OCI-LY3 (cell line): ENCODE data around the gene HECTD1.
"Not testable (repeated sequence)": the region's sequence is repeated elsewhere in the genome, so short reads cannot be mapped to it uniquely, and the experiment has no call there.

Source experiments
- H2AFZ ChIP-seq: fragments of 200-600, 300-600 bp; shearing (Covaris generic); 2 replicates; pipeline ENCODE4 v1.6.0; 2014; ENCODE audit warnings: antibody characterized with exemption, low read depth, low read length
- H3K27ac ChIP-seq: fragments of 200-600, 300-600 bp; sonication (generic); 2 replicates; pipeline ENCODE4 v1.5.1; 2014; ENCODE audit warnings: mild to moderate bottlenecking, low read length, moderate library complexity, mixed read lengths
- H3K27me3 ChIP-seq: fragments of 200-600, 300-600 bp; sonication (generic); 2 replicates; pipeline ENCODE4 v1.6.1; 2014; ENCODE audit warnings: low read depth, low read length, mixed read lengths
- H3K36me3 ChIP-seq: fragments of 200-600, 300-600 bp; sonication (generic); replicated peaks from 2 replicates; pipeline ENCODE3; 2014; ENCODE audit warnings: low read depth, low read length, mixed read lengths
- H3K4me1 ChIP-seq: fragments of 300-600, 200-600 bp; sonication (generic); 2 replicates; pipeline ENCODE4 v1.6.1; 2014; ENCODE audit warnings: low read length, mixed read lengths
- H3K4me2 ChIP-seq: fragments of 200-600, 300-600 bp; sonication (generic); 2 replicates; pipeline ENCODE4 v1.6.1; 2014; ENCODE audit warnings: low read length, mixed read lengths
- H3K4me3 ChIP-seq: fragments of 300-600, 200-600 bp; sonication (generic); 2 replicates; pipeline ENCODE4 v1.5.1; 2014; ENCODE audit warnings: antibody characterized with exemption, mild to moderate bottlenecking, low read length, moderate library complexity
- H3K79me2 ChIP-seq: fragments of 300-600, 200-600 bp; shearing (Covaris generic); 2 replicates; pipeline ENCODE4 v1.6.1; 2014; ENCODE audit warnings: mild to moderate bottlenecking, low read length, mixed read lengths
- H3K9ac ChIP-seq: fragments of 300-600, 200-600 bp; shearing (Covaris generic); 2 replicates; pipeline ENCODE4 v1.6.0; 2014; ENCODE audit warnings: mild to moderate bottlenecking, low read length, moderate library complexity
- H3K9me3 ChIP-seq: fragments of 200-600, 300-600 bp; shearing (Covaris generic); 2 replicates; pipeline ENCODE4 v1.6.1; 2014; ENCODE audit warnings: low read length, mixed read lengths; ENCODE audit not compliant: insufficient read depth
- H4K20me1 ChIP-seq: fragments of 200-600, 300-600 bp; sonication (generic); 2 replicates; pipeline ENCODE4 v1.6.1; 2016; ENCODE audit warnings: low read length, mixed read lengths; ENCODE audit not compliant: insufficient read depth
- EZH2phosphoT487 ChIP-seq: fragments of 200-600 bp; shearing (Covaris generic); IDR thresholded peaks from 2 replicates; pipeline ENCODE4 v1.6.1; 2018; ENCODE audit warnings: antibody characterized with exemption, mixed run types, low read depth
- TF ChIP-seq, protein P1 (sequence below): fragments of 200-600, 300-600 bp; sonication (generic); IDR thresholded peaks from 2 replicates; pipeline ENCODE4 v1.5.1; 2014; ENCODE audit warnings: antibody characterized with exemption, low read length, low read depth

HECTD1 gene

DNA sequence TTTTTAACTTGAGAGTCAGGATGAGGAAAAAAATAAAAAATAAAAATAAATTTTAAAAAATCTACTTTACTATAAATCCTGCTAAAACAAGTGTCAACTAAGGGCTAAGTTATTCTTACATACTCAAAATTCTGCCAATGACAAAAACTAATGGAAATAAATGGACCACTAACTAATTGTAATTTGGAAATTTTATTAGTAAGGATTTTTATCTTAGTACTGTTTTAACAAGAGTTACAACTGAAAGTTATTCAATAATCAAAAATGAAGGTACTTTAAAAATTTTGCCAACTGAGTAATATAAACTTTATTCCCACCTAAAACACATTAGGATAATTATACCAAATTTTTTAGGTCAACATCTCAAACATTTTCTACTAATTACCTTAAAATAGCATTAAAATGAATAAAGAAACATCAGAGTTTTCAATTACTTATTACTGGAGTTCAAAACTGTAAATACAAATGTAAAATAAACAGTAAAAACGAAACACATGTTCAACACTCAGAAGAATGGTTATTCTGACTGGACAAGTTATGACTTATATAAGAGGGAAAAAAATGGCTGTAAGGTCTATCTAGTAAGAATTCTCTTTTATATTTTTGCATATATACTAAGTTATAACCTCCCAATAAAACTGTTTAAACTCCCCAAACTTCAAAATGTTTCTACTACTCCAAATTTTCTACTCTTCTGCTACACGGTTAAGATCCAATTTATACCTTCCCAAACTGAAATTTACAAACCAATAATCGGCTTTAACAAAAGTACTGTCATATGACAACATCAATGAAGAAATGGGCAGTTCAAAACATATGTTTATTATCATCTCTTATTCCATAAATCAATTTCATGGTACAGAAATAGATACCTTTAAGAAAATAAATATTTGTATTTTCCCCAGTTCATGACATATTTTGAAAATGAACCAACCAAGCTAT, 2.7 kb downstream of the HECTD1 start:
- Histone ChIP-seq H3K27ac (no peak overlapping the region), H3K9ac (no peak overlapping the region), H3K36me3 (peaks cover 14% of the 10 kb centered on the region), H4K20me1 (peaks cover 23% of the 10 kb centered on the region), H3K4me3 (peak overlapping the region; percentile 89), H2AFZ (no peak overlapping the region), H3K9me3 (no peaks in the 10 kb centered on the region), H3K27me3 (no peaks in the 10 kb centered on the region), H3K79me2 (peaks cover 71% of the 10 kb centered on the region), H3K4me1 (peaks cover 25% of the 10 kb centered on the region), H3K4me2 (peak overlapping the region; percentile 79)
- TF ChIP-seq, protein P1, sequence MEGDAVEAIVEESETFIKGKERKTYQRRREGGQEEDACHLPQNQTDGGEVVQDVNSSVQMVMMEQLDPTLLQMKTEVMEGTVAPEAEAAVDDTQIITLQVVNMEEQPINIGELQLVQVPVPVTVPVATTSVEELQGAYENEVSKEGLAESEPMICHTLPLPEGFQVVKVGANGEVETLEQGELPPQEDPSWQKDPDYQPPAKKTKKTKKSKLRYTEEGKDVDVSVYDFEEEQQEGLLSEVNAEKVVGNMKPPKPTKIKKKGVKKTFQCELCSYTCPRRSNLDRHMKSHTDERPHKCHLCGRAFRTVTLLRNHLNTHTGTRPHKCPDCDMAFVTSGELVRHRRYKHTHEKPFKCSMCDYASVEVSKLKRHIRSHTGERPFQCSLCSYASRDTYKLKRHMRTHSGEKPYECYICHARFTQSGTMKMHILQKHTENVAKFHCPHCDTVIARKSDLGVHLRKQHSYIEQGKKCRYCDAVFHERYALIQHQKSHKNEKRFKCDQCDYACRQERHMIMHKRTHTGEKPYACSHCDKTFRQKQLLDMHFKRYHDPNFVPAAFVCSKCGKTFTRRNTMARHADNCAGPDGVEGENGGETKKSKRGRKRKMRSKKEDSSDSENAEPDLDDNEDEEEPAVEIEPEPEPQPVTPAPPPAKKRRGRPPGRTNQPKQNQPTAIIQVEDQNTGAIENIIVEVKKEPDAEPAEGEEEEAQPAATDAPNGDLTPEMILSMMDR = no peak
- TF ChIP-seq EZH2phosphoT487 = no peak

DNA sequence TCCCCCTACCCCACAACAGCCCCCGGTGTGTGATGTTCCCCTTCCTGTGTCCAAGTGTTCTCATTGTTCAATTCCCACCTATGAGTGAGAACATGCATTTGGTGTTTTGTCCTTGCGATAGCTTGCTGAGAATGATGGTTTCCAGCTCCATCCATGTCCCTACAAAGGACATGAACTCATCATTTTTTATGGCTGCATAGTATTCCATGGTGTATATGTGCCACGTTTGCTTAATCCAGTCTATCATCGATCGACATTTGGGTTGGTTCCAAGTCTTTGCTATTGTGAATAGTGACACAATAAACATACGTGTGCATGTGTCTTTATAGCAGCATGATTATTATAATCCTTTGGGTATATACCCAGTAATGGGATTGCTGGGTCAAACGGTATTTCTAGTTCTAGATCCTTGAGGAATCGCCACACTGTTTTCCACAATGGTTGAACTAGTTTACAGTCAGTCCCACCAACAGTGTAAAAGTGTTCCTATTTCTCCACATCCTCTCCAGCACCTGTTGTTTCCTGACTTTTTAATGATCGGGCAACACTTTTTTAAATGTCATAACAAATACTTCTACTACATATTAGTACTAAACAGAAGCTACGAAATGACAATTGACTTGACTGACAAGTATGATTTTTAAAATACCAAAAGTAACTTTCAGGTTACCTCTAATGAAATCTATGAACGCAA, 3.5 kb downstream of the HECTD1 start:
- not testable (repeated sequence) for H2AFZ ChIP-seq, H3K9me3 ChIP-seq, H3K27me3 ChIP-seq, H3K9ac ChIP-seq, H3K4me3 ChIP-seq, H3K27ac ChIP-seq, H3K4me2 ChIP-seq
- Histone ChIP-seq H3K36me3 (peaks cover 14% of the 10 kb centered on the region), H4K20me1 (peaks cover 27% of the 10 kb centered on the region), H3K79me2 (peaks cover 79% of the 10 kb centered on the region), H3K4me1 (peaks cover 25% of the 10 kb centered on the region)

- Histone ChIP-seq H3K4me3 (no peak overlapping the region), H3K27ac (no peak overlapping the region), H3K9ac (no peak overlapping the region), H3K27me3 (no peaks in the 10 kb centered on the region), H3K4me2 (no peak overlapping the region), H3K79me2 (peaks cover 85% of the 10 kb centered on the region), H3K4me1 (peaks cover 19% of the 10 kb centered on the region), H2AFZ (no peak overlapping the region), H4K20me1 (peaks cover 29% of the 10 kb centered on the region), H3K36me3 (peaks cover 17% of the 10 kb centered on the region), H3K9me3 (no peaks in the 10 kb centered on the region)
- TF ChIP-seq, protein P1 = no peak
- TF ChIP-seq EZH2phosphoT487 = no peak
Measured at GRCh38 chr14:31203414-31203742, 4.2 kb downstream of the HECTD1 start.

DNA sequence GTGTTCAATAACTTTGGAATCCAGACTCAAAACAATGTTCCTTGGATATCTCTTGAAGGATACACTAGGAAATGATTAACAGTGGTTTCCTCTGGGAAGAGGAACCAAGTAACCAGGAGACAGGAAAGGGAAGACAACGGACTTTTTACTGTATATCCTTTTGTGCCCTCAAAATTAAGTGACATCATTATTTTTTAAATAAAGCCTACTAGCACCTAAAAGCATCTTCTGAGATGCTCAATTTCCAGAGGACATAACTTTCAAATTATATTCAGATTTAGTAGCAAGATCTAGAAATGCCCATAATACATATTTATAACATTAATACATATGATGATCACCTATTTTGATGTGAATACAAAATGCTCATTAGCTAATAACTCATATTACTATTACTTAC, 6.5 kb downstream of the HECTD1 start:
- no peak for TF ChIP-seq EZH2phosphoT487
- TF ChIP-seq, protein P1 = no peak
- no peak overlapping the region for H3K4me3 ChIP-seq
- peaks cover 32% of the 10 kb centered on the region for H3K4me1 ChIP-seq
- H3K27me3 ChIP-seq = no peaks in the 10 kb centered on the region
- no peak overlapping the region for H3K4me2 ChIP-seq
- peaks cover 94% of the 10 kb centered on the region for H3K79me2 ChIP-seq
- no peak overlapping the region for H2AFZ ChIP-seq
- no peak overlapping the region for H3K27ac ChIP-seq
- H3K9ac ChIP-seq = no peak overlapping the region
- H3K36me3 ChIP-seq = peaks cover 25% of the 10 kb centered on the region
- H3K9me3 ChIP-seq = no peaks in the 10 kb centered on the region
- H4K20me1 ChIP-seq = peaks cover 44% of the 10 kb centered on the region
